Measurements from ENCODE around the gene CYRIA. TPM values are rescaled to one million over a fixed set of nuclear protein-coding genes. Genes with fewer than 3 reads are reported as not detected.

The CYRIA gene
- total RNA-seq, 3 donors from 2014 or later, result 12.5 to 18.7 (median 17.7) TPM

- Histone ChIP-seq H3K27me3 (no peaks in the 10 kb centered on the region), H3K4me1 (peaks cover 11 to 14% of the 10 kb centered on the region in 2 donors), H3K27ac (no peak overlapping the region), H3K4me3 (no peak overlapping the region), H3K9me3 (no peaks in the 10 kb centered on the region), H3K36me3 (no peaks in the 10 kb centered on the region)
- TF ChIP-seq POLR2AphosphoS5 (IDR thresholded peaks at IDR 0.05) (no peak), POLR2A (IDR thresholded peaks at IDR 0.05) (no peak)
- TF ChIP-seq, protein P1, sequence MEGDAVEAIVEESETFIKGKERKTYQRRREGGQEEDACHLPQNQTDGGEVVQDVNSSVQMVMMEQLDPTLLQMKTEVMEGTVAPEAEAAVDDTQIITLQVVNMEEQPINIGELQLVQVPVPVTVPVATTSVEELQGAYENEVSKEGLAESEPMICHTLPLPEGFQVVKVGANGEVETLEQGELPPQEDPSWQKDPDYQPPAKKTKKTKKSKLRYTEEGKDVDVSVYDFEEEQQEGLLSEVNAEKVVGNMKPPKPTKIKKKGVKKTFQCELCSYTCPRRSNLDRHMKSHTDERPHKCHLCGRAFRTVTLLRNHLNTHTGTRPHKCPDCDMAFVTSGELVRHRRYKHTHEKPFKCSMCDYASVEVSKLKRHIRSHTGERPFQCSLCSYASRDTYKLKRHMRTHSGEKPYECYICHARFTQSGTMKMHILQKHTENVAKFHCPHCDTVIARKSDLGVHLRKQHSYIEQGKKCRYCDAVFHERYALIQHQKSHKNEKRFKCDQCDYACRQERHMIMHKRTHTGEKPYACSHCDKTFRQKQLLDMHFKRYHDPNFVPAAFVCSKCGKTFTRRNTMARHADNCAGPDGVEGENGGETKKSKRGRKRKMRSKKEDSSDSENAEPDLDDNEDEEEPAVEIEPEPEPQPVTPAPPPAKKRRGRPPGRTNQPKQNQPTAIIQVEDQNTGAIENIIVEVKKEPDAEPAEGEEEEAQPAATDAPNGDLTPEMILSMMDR (IDR thresholded peaks at IDR 0.05), result no peak
- intact Hi-C loops (cut with DNase I; ENCODE audit: low total_unique reads), result no loop called here
- DNase-seq (ENCODE audit: low spot score in 2 of 2), result no peak
Observed at GRCh38 chr2:16645775-16646559, 19.7 kb downstream of the CYRIA start.

GRCh38 chr2:16645088-16645487, 20.5 kb downstream of the CYRIA start:
- TF ChIP-seq, protein P1 (IDR thresholded peaks at IDR 0.05), result no peak
- TF ChIP-seq POLR2AphosphoS5 (IDR thresholded peaks at IDR 0.05) (no peak), POLR2A (IDR thresholded peaks at IDR 0.05) (no peak)
- Histone ChIP-seq H3K27me3 (no peaks in the 10 kb centered on the region), H3K4me1 (peaks cover 6 to 7% of the 10 kb centered on the region in 2 donors), H3K4me3 (no peak overlapping the region), H3K9me3 (no peaks in the 10 kb centered on the region), H3K36me3 (no peaks in the 10 kb centered on the region), H3K27ac (no peak overlapping the region)
- intact Hi-C loops (cut with DNase I; ENCODE audit: low total_unique reads), result no loop called here
- DNase-seq (ENCODE audit: low spot score in 2 of 2), result no peak

DNA sequence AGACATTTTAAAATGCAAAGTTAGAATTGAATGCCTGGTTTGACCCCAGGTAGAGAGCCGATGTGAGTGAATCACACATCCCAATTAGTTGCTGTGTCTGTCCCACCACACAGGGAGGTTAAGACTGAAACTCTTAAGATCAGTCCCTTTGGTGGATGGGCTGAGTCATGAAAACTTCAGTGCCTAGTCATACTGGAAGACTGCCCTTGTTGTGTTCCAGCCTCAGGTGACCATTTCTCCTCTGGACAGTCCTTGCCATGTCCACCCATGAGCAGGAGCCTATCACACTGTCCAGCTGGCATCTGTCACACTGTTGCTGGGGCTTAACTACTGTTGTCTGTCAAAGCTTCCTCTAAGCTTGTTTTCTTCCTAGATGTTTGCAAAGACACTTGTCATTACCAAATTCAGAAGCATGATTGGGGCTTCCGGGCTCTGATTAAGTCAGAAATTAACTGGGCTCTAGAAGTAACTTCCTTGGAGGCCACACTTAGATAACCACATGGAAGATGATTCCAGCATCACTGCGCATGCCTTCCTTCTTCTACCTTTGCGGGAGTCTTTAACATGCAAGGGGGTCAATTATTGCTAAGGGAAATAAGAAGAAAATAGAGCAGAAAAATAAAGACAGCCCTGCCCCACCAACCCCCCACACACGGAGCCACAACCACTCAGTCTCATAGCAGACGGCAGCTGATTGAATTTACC, 21.3 kb downstream of the CYRIA start:
- DNase-seq (ENCODE audit: low spot score in 2 of 2), result no peak
- Histone ChIP-seq H3K9me3 (no peaks in the 10 kb centered on the region), H3K4me3 (no peak overlapping the region), H3K4me1 (peaks cover 0 to 4% of the 10 kb centered on the region in 2 donors), H3K36me3 (no peaks in the 10 kb centered on the region), H3K27ac (no peak overlapping the region), H3K27me3 (no peaks in the 10 kb centered on the region)
- intact Hi-C loops (cut with DNase I; ENCODE audit: low total_unique reads), result no loop called here
- TF ChIP-seq POLR2A (IDR thresholded peaks at IDR 0.05) (no peak), POLR2AphosphoS5 (IDR thresholded peaks at IDR 0.05) (no peak)
- TF ChIP-seq, protein P1 (IDR thresholded peaks at IDR 0.05), result no peak

DNA sequence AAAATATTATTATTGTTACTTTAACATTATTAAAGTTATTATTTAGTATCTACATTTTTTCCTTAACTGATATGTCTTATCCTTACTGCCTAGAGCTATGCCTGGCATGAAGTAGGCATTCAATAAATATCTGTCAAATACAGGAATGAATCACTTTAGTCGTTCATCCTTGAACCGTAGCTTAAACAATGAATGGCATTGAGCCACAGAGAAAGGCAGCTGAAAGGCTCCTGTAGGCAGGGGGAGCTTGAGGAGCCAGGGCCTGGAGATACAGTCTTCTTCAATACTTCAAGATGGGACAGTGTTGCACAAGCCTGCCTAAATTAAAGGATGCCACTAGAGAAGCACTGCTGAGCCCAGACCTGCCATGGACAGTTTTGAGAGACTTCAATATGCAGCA, 22.5 kb downstream of the CYRIA start:
- Histone ChIP-seq H3K27me3 (no peaks in the 10 kb centered on the region), H3K4me3 (no peak overlapping the region), H3K36me3 (no peaks in the 10 kb centered on the region), H3K27ac (no peak overlapping the region), H3K4me1 (peaks cover 0 to 4% of the 10 kb centered on the region in 2 donors), H3K9me3 (no peaks in the 10 kb centered on the region)
- intact Hi-C loops (cut with DNase I; ENCODE audit: low total_unique reads), result no loop called here
- DNase-seq (ENCODE audit: low spot score in 2 of 2), result no peak
- no peak for TF ChIP-seq POLR2AphosphoS5 (IDR thresholded peaks at IDR 0.05)
- TF ChIP-seq, protein P1 (IDR thresholded peaks at IDR 0.05), result no peak
- no peak for TF ChIP-seq POLR2A (IDR thresholded peaks at IDR 0.05)

GRCh38 chr2:16642088-16642487, 23.5 kb downstream of the CYRIA start:
- intact Hi-C loops (cut with DNase I; ENCODE audit: low total_unique reads), result no loop called here
- Histone ChIP-seq H3K4me3 (no peak overlapping the region), H3K9me3 (no peaks in the 10 kb centered on the region), H3K4me1 (peaks cover 0 to 4% of the 10 kb centered on the region in 2 donors), H3K27ac (peak overlapping the region in 1 of 2 donors; percentile 39), H3K36me3 (no peaks in the 10 kb centered on the region), H3K27me3 (no peaks in the 10 kb centered on the region)
- DNase-seq (ENCODE audit: low spot score in 2 of 2), result no peak
- TF ChIP-seq, protein P1 (IDR thresholded peaks at IDR 0.05), result no peak
- TF ChIP-seq POLR2A (IDR thresholded peaks at IDR 0.05) (no peak), POLR2AphosphoS5 (IDR thresholded peaks at IDR 0.05) (no peak)

Data from breast epithelium (tissue), 4 donors.